Skeletal muscle tissue (tissue), 4 donors: ENCODE results near the gene SHH. TPM values are rescaled to one million over a fixed set of nuclear protein-coding genes. Genes with fewer than 3 reads are reported as not detected.

Experiments used
- H3K27ac ChIP-seq: one replicate; pipeline ENCODE4 v1.7.0; 2013; ENCODE audit warnings: mild to moderate bottlenecking, low read depth, low read length, inconsistent platforms
- H3K27me3 ChIP-seq, 3 donors: one replicate each; pipeline ENCODE4 v1.7.0; 2013; ENCODE audit warnings: low read length in 3 of 3; ENCODE audit not compliant: control insufficient read depth in 3 of 3, insufficient read depth in 3 of 3
- H3K36me3 ChIP-seq, 3 donors: one replicate each; pipeline ENCODE4 v1.7.0; 2013; ENCODE audit warnings: low read length in 3 of 3; ENCODE audit not compliant: control insufficient read depth in 3 of 3, insufficient read depth in 3 of 3
- H3K4me1 ChIP-seq, 3 donors: one replicate each; pipeline ENCODE4 v1.7.0; 2013; ENCODE audit warnings: low read length in 3 of 3, mild to moderate bottlenecking in 3 of 3; ENCODE audit not compliant: control insufficient read depth in 3 of 3, insufficient read depth in 3 of 3
- H3K4me3 ChIP-seq, 3 donors: one replicate each; pipeline ENCODE4 v1.7.0; 2013; ENCODE audit warnings: low read length in 3 of 3
- H3K9ac ChIP-seq, 3 donors: one replicate each; pipeline ENCODE4 v1.7.0; 2013; ENCODE audit warnings: low read length in 3 of 3, mild to moderate bottlenecking in 3 of 3, moderate library complexity in 2 of 3, low read depth in 1 of 3
- H3K9me3 ChIP-seq, 3 donors: one replicate each; pipeline ENCODE4 v1.7.0; 2013; ENCODE audit warnings: low read length in 3 of 3; ENCODE audit not compliant: control insufficient read depth in 3 of 3
- total RNA-seq: library from RNA; depleted of rRNA; stranded (reverse); fragments of >200 nt; gene quantifications from one replicate; pipeline ENCODE4 v1.2.3, GENCODE V29; 2014
- donor health status: Osteomylitis.

SHH gene
- not detected for total RNA-seq

DNA sequence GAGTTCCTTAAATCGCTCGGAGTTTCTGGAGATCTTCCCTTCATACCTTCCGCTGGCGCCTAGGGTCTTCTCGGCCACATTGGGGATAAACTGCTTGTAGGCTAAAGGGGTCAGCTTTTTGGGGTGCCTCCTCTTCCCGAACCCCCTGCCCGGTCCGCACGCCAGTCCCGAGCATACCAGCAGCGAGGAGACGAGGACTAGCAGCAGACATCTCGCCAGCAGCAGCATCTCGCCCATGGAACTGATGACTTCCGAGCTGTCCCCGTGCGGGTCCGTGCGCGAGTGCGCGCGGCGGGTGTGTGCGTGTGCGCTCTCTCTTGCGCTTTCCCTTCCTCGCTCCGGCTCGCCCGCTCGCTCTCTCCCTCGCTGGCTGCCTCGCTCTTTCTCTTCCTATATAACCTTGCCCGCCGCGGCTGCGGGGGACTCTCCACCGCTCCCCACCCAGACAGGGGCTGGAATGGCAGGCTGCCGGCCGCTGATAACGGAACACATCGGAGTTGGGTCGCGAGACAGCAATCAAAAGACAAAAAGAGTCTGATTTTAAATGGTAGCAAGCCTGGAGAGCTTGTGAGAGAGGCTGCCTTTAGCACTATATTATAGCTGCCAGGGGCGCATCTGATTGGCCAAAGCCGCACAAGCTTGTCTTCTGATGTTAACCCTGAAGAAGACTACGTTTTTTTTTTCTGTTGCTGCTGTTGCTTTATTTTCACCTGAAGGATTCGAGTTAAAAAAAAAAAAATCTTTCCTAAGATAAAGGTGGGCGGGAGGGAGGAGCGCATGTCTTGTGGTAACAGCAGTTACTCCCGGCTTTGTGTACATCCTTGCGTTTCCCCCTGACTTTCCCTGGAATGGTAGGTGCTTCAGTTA is at the start of gene SHH:
Gene SHH (minus strand): TSS at position 569 of the 867 bp plus-strand sequence. CDS start 341 bp downstream, at position 228.
- H3K9ac ChIP-seq = no peak within 1 kb of the TSS
- peaks cover 11 to 27% (median 24%) of the 10 kb centered on the region in 3 donors for H3K4me1 ChIP-seq
- H3K4me3 ChIP-seq = no peak within 1 kb of the TSS
- H3K27ac ChIP-seq = no peak within 1 kb of the TSS
- H3K27me3 ChIP-seq = peaks cover 82 to 90% (median 84%) of the 10 kb centered on the region in 3 donors
- no peaks in the 10 kb centered on the region for H3K36me3 ChIP-seq
- no peaks in the 10 kb centered on the region for H3K9me3 ChIP-seq

GRCh38 chr7:155861480-155861868 is 49.2 kb upstream of the SHH start:
- H3K27ac ChIP-seq = no peak overlapping the region

DNA sequence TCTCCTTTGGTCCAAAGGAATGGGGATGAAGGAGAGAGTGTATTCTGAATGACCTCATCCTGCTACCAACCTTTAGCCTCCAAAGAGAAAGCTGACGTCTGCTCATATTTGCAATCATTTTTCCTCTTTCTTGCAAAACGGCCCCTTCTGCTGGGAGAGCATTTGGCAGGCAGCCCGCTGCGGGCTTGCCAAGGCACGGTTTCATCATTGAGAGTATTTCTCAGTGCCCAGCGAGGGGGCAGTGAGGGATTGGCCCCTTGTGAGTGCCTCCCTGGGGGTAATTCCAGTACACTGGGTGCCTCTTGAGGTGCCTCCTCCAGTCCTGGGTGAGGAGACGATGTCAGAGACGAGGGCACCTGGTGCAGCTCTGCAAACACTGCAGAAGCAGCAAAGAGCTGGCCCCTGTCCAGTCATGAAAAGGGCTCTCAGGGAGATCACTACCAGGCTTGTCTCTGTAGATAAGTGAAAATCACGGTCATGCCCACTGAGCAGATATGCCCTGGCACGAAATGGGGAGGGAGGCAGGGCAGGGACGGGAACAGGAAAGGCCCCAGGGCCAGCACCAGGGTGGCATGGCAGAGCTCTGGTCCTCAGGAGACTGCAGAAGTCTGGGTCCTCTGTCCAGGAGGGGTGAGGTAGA is 48.7 kb upstream of the SHH start:
- no peak overlapping the region for H3K4me3 ChIP-seq
- peaks cover 9 to 37% (median 21%) of the 10 kb centered on the region in 3 donors for H3K27me3 ChIP-seq

More at GRCh38 chr7:155861480-155861868, 49.2 kb upstream of the SHH start:
- Histone ChIP-seq H3K36me3 (no peaks in the 10 kb centered on the region), H3K4me1 (no peaks in the 10 kb centered on the region), H3K9ac (no peak overlapping the region), H3K27me3 (peaks cover 9 to 41% (median 24%) of the 10 kb centered on the region in 3 donors), H3K4me3 (no peak overlapping the region), H3K9me3 (peaks cover 0 to 3% (median 0%) of the 10 kb centered on the region in 3 donors)

GRCh38 chr7:155860461-155860839 is 48.2 kb upstream of the SHH start:
- Histone ChIP-seq H3K36me3 (no peaks in the 10 kb centered on the region), H3K27me3 (peaks cover 9 to 33% (median 17%) of the 10 kb centered on the region in 3 donors), H3K4me1 (no peaks in the 10 kb centered on the region), H3K4me3 (no peak overlapping the region), H3K9ac (no peak overlapping the region), H3K9me3 (peaks cover 0 to 4% (median 0%) of the 10 kb centered on the region in 3 donors), H3K27ac (no peak overlapping the region)

More for the DNA sequence above, 48.7 kb upstream of the SHH start:
- no peaks in the 10 kb centered on the region for H3K4me1 ChIP-seq
- no peaks in the 10 kb centered on the region for H3K36me3 ChIP-seq
- no peak overlapping the region for H3K27ac ChIP-seq
- no peak overlapping the region for H3K9ac ChIP-seq
- peaks cover 0 to 4% (median 0%) of the 10 kb centered on the region in 3 donors for H3K9me3 ChIP-seq

DNA sequence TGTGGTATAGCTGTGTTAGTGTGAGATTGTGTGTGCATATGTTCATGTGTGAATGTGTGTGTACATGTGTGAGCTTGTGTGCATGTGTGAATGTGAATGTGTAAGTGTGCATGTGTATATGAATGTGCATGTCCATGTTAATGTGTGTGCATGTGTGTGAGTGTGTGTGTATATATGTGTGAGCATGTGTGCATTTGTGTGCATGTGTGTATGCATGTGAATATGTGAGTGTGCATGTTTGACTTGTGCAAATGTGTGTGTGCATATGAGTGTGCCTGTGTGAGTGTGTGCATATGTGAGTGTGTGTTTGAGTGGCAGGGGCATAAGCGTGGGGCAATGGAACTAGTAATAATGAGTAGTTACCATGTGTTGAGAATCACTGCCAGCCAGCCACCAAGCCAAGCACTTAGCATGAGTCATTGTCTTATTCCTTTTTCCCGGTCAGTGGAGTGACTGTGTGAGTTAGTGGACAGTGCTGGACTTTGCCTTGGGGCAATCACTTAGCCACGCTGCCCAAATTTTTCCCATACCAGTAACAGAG is 46.3 kb upstream of the SHH start:
- no peak overlapping the region for H3K27ac ChIP-seq
- H3K27me3 ChIP-seq = peaks cover 5 to 16% (median 9%) of the 10 kb centered on the region in 3 donors
- H3K9me3 ChIP-seq = peaks cover 0 to 6% (median 3%) of the 10 kb centered on the region in 3 donors
- no peaks in the 10 kb centered on the region for H3K36me3 ChIP-seq
- H3K9ac ChIP-seq = no peak overlapping the region
- no peaks in the 10 kb centered on the region for H3K4me1 ChIP-seq
- no peak overlapping the region for H3K4me3 ChIP-seq

- Histone ChIP-seq H3K4me3 (no peak overlapping the region), H3K4me1 (no peaks in the 10 kb centered on the region), H3K27me3 (peaks cover 0 to 18% (median 9%) of the 10 kb centered on the region in 3 donors), H3K27ac (no peak overlapping the region), H3K9me3 (peaks cover 0 to 6% (median 6%) of the 10 kb centered on the region in 3 donors), H3K36me3 (no peaks in the 10 kb centered on the region), H3K9ac (no peak overlapping the region)
Measured at GRCh38 chr7:155857141-155857540, 44.9 kb upstream of the SHH start.

- H3K36me3 ChIP-seq = no peaks in the 10 kb centered on the region
- H3K4me1 ChIP-seq = no peaks in the 10 kb centered on the region
- H3K4me3 ChIP-seq = no peak overlapping the region
- H3K27ac ChIP-seq = no peak overlapping the region
- peaks cover 0 to 6% (median 6%) of the 10 kb centered on the region in 3 donors for H3K9me3 ChIP-seq
- H3K27me3 ChIP-seq = peaks cover 0 to 22% (median 13%) of the 10 kb centered on the region in 3 donors
- H3K9ac ChIP-seq = no peak overlapping the region
Measured at GRCh38 chr7:155856656-155857055, 44.4 kb upstream of the SHH start.

- Histone ChIP-seq H3K9ac (no peak overlapping the region), H3K9me3 (peaks cover 0 to 6% (median 6%) of the 10 kb centered on the region in 3 donors), H3K4me3 (no peak overlapping the region), H3K36me3 (no peaks in the 10 kb centered on the region), H3K4me1 (no peaks in the 10 kb centered on the region), H3K27ac (no peak overlapping the region), H3K27me3 (peaks cover 9 to 33% (median 13%) of the 10 kb centered on the region in 3 donors)
Measured at GRCh38 chr7:155852426-155853301, 40.4 kb upstream of the SHH start.

DNA sequence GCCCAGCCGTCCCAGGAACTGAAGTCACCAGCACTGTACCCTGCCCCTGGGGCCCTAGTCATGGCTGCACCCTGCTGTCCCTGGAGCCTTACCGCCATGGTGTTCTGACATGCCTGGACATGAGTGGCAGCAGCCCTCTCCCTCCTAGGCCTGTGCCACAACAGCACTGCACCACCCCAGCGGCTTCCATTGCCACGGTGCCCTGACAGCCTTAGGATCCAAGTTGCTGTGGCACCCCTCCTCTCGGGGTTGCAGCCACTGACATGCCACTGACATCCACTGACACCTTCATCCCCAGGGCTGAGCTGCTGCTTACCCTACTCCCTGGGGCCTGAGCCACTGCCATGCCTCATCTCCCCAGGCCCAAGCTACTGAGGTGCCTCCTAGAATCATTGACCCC is 39.6 kb upstream of the SHH start:
- Histone ChIP-seq H3K27ac (no peak overlapping the region), H3K27me3 (peaks cover 9 to 31% (median 13%) of the 10 kb centered on the region in 3 donors), H3K4me3 (no peak overlapping the region), H3K36me3 (no peaks in the 10 kb centered on the region), H3K9ac (no peak overlapping the region), H3K4me1 (no peaks in the 10 kb centered on the region), H3K9me3 (peaks cover 0 to 6% (median 6%) of the 10 kb centered on the region in 3 donors)
